ENCODE measurements around the gene DAAM1.

DNA sequence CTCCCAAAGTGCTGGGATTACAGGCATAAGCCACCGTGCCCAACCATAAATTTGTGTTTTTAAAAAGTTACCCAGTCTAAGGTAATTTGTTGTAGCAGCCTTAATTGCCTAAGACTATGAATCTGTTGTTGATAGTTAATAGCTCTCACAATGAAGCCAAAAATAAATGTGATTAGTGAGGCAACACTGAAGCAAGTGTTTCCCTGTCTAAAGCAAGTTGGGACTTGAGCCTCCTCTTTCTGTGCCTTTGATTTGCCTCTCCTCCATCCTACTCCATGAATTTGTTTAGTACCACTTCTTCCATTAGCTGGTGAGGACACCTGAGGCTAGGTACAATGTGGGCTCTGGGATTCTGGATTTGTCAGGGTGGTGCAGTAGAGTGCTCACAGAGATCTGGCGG lies 36.8 kb downstream of the DAAM1 start:
- TF ChIP-seq POLR2A (IDR thresholded peaks at IDR 0.05) (no peak), EP300 (IDR thresholded peaks at IDR 0.05) (no peak)
- TF ChIP-seq, protein P1, sequence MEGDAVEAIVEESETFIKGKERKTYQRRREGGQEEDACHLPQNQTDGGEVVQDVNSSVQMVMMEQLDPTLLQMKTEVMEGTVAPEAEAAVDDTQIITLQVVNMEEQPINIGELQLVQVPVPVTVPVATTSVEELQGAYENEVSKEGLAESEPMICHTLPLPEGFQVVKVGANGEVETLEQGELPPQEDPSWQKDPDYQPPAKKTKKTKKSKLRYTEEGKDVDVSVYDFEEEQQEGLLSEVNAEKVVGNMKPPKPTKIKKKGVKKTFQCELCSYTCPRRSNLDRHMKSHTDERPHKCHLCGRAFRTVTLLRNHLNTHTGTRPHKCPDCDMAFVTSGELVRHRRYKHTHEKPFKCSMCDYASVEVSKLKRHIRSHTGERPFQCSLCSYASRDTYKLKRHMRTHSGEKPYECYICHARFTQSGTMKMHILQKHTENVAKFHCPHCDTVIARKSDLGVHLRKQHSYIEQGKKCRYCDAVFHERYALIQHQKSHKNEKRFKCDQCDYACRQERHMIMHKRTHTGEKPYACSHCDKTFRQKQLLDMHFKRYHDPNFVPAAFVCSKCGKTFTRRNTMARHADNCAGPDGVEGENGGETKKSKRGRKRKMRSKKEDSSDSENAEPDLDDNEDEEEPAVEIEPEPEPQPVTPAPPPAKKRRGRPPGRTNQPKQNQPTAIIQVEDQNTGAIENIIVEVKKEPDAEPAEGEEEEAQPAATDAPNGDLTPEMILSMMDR (IDR thresholded peaks at IDR 0.05): no peak
